ENCODE results near the gene ZBTB44.

DNA sequence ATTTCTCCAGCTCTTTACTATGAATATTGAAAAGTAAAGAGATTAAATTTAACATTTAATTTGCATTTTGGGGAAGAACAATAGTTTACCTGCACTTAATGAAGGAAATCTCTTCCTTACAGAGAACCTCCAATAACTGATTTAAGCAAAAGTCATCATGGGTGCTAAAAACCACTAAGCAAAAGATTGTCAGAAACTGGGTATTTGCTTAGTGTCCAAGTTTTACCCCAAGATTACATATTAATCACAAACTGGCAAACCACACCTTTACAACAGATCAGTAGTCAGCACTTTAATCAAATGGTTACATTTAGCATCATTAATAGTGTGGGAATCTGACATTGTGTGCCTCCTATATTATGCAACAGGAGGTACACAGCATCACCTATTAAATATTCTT, 2.7 kb downstream of the ZBTB44 start:
- TF ChIP-seq, protein P1, sequence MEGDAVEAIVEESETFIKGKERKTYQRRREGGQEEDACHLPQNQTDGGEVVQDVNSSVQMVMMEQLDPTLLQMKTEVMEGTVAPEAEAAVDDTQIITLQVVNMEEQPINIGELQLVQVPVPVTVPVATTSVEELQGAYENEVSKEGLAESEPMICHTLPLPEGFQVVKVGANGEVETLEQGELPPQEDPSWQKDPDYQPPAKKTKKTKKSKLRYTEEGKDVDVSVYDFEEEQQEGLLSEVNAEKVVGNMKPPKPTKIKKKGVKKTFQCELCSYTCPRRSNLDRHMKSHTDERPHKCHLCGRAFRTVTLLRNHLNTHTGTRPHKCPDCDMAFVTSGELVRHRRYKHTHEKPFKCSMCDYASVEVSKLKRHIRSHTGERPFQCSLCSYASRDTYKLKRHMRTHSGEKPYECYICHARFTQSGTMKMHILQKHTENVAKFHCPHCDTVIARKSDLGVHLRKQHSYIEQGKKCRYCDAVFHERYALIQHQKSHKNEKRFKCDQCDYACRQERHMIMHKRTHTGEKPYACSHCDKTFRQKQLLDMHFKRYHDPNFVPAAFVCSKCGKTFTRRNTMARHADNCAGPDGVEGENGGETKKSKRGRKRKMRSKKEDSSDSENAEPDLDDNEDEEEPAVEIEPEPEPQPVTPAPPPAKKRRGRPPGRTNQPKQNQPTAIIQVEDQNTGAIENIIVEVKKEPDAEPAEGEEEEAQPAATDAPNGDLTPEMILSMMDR (IDR thresholded peaks at IDR 0.05 in 2 of 3, conservative IDR thresholded peaks at IDR 0.05 in 1 of 3; ENCODE audit: borderline replicate concordance in 1 of 3, insufficient read depth in 1 of 3, low read depth in 2 of 3, low read length in 2 of 3) = no peak
- TF ChIP-seq JUND (IDR thresholded peaks at IDR 0.05) (no peak), ZFX (IDR thresholded peaks at IDR 0.05) (no peak), CEBPB (IDR thresholded peaks at IDR 0.05; ENCODE audit: low read depth) (no peak), EZH2phosphoT487 (IDR thresholded peaks at IDR 0.05; ENCODE audit: borderline replicate concordance) (no peak), POLR2A (IDR thresholded peaks at IDR 0.05; ENCODE audit: borderline replicate concordance, extremely low read depth, insufficient read depth, insufficient read length) (no peak), SIN3A (IDR thresholded peaks at IDR 0.05; ENCODE audit: low read depth) (no peak), RAD21 (IDR thresholded peaks at IDR 0.05; ENCODE audit: low read depth) (no peak), SRF (IDR thresholded peaks at IDR 0.05; ENCODE audit: low read depth) (no peak), EGR1 (IDR thresholded peaks at IDR 0.05; ENCODE audit: low read depth) (no peak)
- TF ChIP-seq, protein P2, sequence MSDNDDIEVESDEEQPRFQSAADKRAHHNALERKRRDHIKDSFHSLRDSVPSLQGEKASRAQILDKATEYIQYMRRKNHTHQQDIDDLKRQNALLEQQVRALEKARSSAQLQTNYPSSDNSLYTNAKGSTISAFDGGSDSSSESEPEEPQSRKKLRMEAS (IDR thresholded peaks at IDR 0.05) = no peak
- TF ChIP-seq, protein P3, sequence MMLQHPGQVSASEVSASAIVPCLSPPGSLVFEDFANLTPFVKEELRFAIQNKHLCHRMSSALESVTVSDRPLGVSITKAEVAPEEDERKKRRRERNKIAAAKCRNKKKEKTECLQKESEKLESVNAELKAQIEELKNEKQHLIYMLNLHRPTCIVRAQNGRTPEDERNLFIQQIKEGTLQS (IDR thresholded peaks at IDR 0.05) = no peak
- TF ChIP-seq, protein P4, sequence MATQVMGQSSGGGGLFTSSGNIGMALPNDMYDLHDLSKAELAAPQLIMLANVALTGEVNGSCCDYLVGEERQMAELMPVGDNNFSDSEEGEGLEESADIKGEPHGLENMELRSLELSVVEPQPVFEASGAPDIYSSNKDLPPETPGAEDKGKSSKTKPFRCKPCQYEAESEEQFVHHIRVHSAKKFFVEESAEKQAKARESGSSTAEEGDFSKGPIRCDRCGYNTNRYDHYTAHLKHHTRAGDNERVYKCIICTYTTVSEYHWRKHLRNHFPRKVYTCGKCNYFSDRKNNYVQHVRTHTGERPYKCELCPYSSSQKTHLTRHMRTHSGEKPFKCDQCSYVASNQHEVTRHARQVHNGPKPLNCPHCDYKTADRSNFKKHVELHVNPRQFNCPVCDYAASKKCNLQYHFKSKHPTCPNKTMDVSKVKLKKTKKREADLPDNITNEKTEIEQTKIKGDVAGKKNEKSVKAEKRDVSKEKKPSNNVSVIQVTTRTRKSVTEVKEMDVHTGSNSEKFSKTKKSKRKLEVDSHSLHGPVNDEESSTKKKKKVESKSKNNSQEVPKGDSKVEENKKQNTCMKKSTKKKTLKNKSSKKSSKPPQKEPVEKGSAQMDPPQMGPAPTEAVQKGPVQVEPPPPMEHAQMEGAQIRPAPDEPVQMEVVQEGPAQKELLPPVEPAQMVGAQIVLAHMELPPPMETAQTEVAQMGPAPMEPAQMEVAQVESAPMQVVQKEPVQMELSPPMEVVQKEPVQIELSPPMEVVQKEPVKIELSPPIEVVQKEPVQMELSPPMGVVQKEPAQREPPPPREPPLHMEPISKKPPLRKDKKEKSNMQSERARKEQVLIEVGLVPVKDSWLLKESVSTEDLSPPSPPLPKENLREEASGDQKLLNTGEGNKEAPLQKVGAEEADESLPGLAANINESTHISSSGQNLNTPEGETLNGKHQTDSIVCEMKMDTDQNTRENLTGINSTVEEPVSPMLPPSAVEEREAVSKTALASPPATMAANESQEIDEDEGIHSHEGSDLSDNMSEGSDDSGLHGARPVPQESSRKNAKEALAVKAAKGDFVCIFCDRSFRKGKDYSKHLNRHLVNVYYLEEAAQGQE (IDR thresholded peaks at IDR 0.05; ENCODE audit: low read depth) = no peak
